ENCODE measurements around the gene CSTPP1.

- TF ChIP-seq CSRNP3 (CRISPR knock-in tag; IDR thresholded peaks at IDR 0.05) = no peak
- TF ChIP-seq PATZ1 (CRISPR knock-in tag; IDR thresholded peaks at IDR 0.05; ENCODE audit: borderline replicate concordance) = no peak
- TF ChIP-seq POU6F1 (CRISPR knock-in tag; IDR thresholded peaks at IDR 0.05; ENCODE audit: borderline replicate concordance, low read depth) = no peak
- no peak for TF ChIP-seq SNAI2 (CRISPR knock-in tag; IDR thresholded peaks at IDR 0.05)
- TF ChIP-seq RARB (CRISPR knock-in tag; IDR thresholded peaks at IDR 0.05) = no peak
- TF ChIP-seq ZNF70 (CRISPR knock-in tag; IDR thresholded peaks at IDR 0.05) = no peak
- no peak for TF ChIP-seq PPARA (CRISPR knock-in tag; IDR thresholded peaks at IDR 0.05; ENCODE audit: borderline replicate concordance)
- TF ChIP-seq ZFP30 (CRISPR knock-in tag; IDR thresholded peaks at IDR 0.05) = no peak
- no peak for TF ChIP-seq TCF4 (CRISPR knock-in tag; IDR thresholded peaks at IDR 0.05; ENCODE audit: borderline replicate concordance)
Measured at GRCh38 chr11:47020793-47021526, 84.4 kb downstream of the CSTPP1 start.
